ENCODE data around the gene PRR30.

The PRR30 gene

GRCh38 chr2:27091746-27092695 lies 47.2 kb downstream of the PRR30 start:
- TF ChIP-seq GABPA (IDR thresholded peaks at IDR 0.05; ENCODE audit: low read depth) (no peak), SPI1 (IDR thresholded peaks at IDR 0.05; ENCODE audit: borderline replicate concordance, low read depth) (no peak), POLR2AphosphoS5 (IDR thresholded peaks at IDR 0.05; ENCODE audit: low read depth) (no peak)
- Histone ChIP-seq H3K27me3 (ENCODE audit: insufficient read depth, poor library complexity, severe bottlenecking) (no peaks in the 10 kb centered on the region), H3K4me3 (replicated peaks; ENCODE audit: insufficient read depth, low read length) (no peak overlapping the region), H3K27ac (replicated peaks) (no peak overlapping the region)
- no peak for DNase-seq (ENCODE audit: low read depth in 1 of 2, low spot score in 1 of 2)

GRCh38 chr2:27089111-27089954 lies 49.9 kb downstream of the PRR30 start:
- TF ChIP-seq CTCF (IDR thresholded peaks at IDR 0.05; ENCODE audit: insufficient read depth, low read length) = no peak
- no peak for TF ChIP-seq SPI1 (IDR thresholded peaks at IDR 0.05; ENCODE audit: borderline replicate concordance, low read depth)
- no peak for TF ChIP-seq POLR2AphosphoS5 (IDR thresholded peaks at IDR 0.05; ENCODE audit: low read depth)
- TF ChIP-seq GABPA (IDR thresholded peaks at IDR 0.05; ENCODE audit: low read depth) = no peak
- no peak for TF ChIP-seq REST (IDR thresholded peaks at IDR 0.05; ENCODE audit: insufficient replicate concordance, low read depth)
- Histone ChIP-seq H3K4me3 (replicated peaks; ENCODE audit: insufficient read depth, low read length) (no peak overlapping the region), H3K27me3 (ENCODE audit: insufficient read depth, poor library complexity, severe bottlenecking) (no peaks in the 10 kb centered on the region), H3K27ac (replicated peaks) (no peak overlapping the region)
- DNase-seq (ENCODE audit: low read depth in 1 of 2, low spot score in 1 of 2) = no peak

- no peak overlapping the region for H3K4me3 ChIP-seq (replicated peaks; ENCODE audit: insufficient read depth, low read length)
- no peaks in the 10 kb centered on the region for H3K27me3 ChIP-seq (ENCODE audit: insufficient read depth, poor library complexity, severe bottlenecking)
- TF ChIP-seq GABPA (IDR thresholded peaks at IDR 0.05; ENCODE audit: low read depth) = no peak
- TF ChIP-seq CTCF (IDR thresholded peaks at IDR 0.05; ENCODE audit: insufficient read depth, low read length) = no peak
- no peak for TF ChIP-seq POLR2AphosphoS5 (IDR thresholded peaks at IDR 0.05; ENCODE audit: low read depth)
- TF ChIP-seq REST (IDR thresholded peaks at IDR 0.05; ENCODE audit: insufficient replicate concordance, low read depth) = no peak
- no peak for TF ChIP-seq SPI1 (IDR thresholded peaks at IDR 0.05; ENCODE audit: borderline replicate concordance, low read depth)
- DNase-seq (ENCODE audit: low read depth in 1 of 2, low spot score in 1 of 2) = no peak
- no peak overlapping the region for H3K27ac ChIP-seq (replicated peaks)
Observed at GRCh38 chr2:27088634-27089033, 50.6 kb downstream of the PRR30 start.

All from HL-60 (cell line).